HEK293 (cell line): Measurements from ENCODE around the gene IFI27L2.

ENCODE experiments used
- CTCF ChIA-PET: fragments of 350-600 bp; formaldehyde crosslinking; extraction: SDS; loops from one replicate; lab custom pipeline; 2021; ENCODE audit warnings: antibody characterized with exemption; lab: Yijun Ruan, JAX
- POLR2A ChIA-PET: fragments of 300-600 bp; formaldehyde crosslinking; extraction: SDS; loops from one replicate; lab custom pipeline; 2020; ENCODE audit warnings: antibody characterized with exemption, inconsistent platforms; lab: Yijun Ruan, JAX
- H3K27ac ChIP-seq: fragments of 200-500 bp; sonication (Bioruptor generic); 2 replicates; pipeline ENCODE4 v1.5.1; 2014; ENCODE audit warnings: low read depth, low read length, control low read depth, inconsistent platforms; ENCODE audit errors: extremely low read depth
- H3K36me3 ChIP-seq, 2 experiments: fragments of 200-500 bp in 1 of 2; sonication (Bioruptor generic) in 1 of 2; 1 replicate in 1 of 2; 2 replicates in 1 of 2; pipeline ENCODE4 v1.5.1; 2014 to 2017; ENCODE audit warnings: inconsistent platforms in 2 of 2, low read length in 2 of 2; ENCODE audit not compliant: control insufficient read depth in 2 of 2, insufficient read depth in 1 of 2
- H3K4me1 ChIP-seq: fragments of 200-500 bp; sonication (Bioruptor generic); 2 replicates; pipeline ENCODE4 v1.5.1; 2014; ENCODE audit warnings: mild to moderate bottlenecking, low read length, inconsistent platforms; ENCODE audit not compliant: control insufficient read depth, insufficient read depth
- H3K4me3 ChIP-seq: 2 replicates; pipeline ENCODE4 v1.5.1; 2011; ENCODE audit warnings: low read depth, mild to moderate bottlenecking, control low read depth, low read length, moderate library complexity
- H3K9me3 ChIP-seq: fragments of 200-500 bp; sonication (Bioruptor generic); 2 replicates; pipeline ENCODE4 v1.5.1; 2014; ENCODE audit warnings: low read depth, low read length, inconsistent platforms; ENCODE audit not compliant: control insufficient read depth, insufficient read depth
- HOXA7 ChIP-seq: sonication (generic); formaldehyde crosslinking; IDR thresholded peaks from 2 replicates; pipeline ENCODE4 v1.8.1; 2022; ENCODE audit warnings: missing genetic modification reagents, borderline replicate concordance
- HOXD13 ChIP-seq: sonication (generic); formaldehyde crosslinking; IDR thresholded peaks from 2 replicates; pipeline ENCODE4 v1.8.0; 2022; ENCODE audit warnings: missing genetic modification reagents, borderline replicate concordance
- MEIS1 ChIP-seq: sonication (generic); formaldehyde crosslinking; IDR thresholded peaks from 2 replicates; pipeline ENCODE4 v1.8.1; 2022; ENCODE audit warnings: missing genetic modification reagents, mild to moderate bottlenecking, borderline replicate concordance
- RBAK ChIP-seq: fragments of 450-650 bp; formaldehyde crosslinking; IDR thresholded peaks from 2 replicates; pipeline ENCODE4 v1.5.1; 2016; ENCODE audit warnings: missing biosample characterization, missing genetic modification characterization
- SP2 ChIP-seq: fragments of 450-650 bp; formaldehyde crosslinking; IDR thresholded peaks from 2 replicates; pipeline ENCODE4 v1.5.1; 2016; ENCODE audit warnings: missing biosample characterization, missing genetic modification characterization
- TRIM28 ChIP-seq: IDR thresholded peaks from 2 replicates; pipeline ENCODE4 v1.6.1; 2011; ENCODE audit warnings: low read length, control low read depth, borderline replicate concordance
- ZBTB7A ChIP-seq: fragments of 450-650 bp; formaldehyde crosslinking; IDR thresholded peaks from 2 replicates; pipeline ENCODE4 v1.5.1; 2016; ENCODE audit warnings: low read depth, missing biosample characterization, missing genetic modification characterization
- ZFHX2 ChIP-seq: fragments of 450-650 bp; formaldehyde crosslinking; conservative IDR thresholded peaks from 2 replicates; pipeline ENCODE4 v1.5.1; 2016; ENCODE audit warnings: missing biosample characterization, missing genetic modification characterization
- ZNF146 ChIP-seq: fragments of 450-650 bp; formaldehyde crosslinking; IDR thresholded peaks from 2 replicates; pipeline ENCODE4 v1.5.1; 2016; ENCODE audit warnings: missing biosample characterization, missing genetic modification characterization
- ZNF155 ChIP-seq: fragments of 450-650 bp; formaldehyde crosslinking; IDR thresholded peaks from 2 replicates; pipeline ENCODE4 v1.5.1; 2016; ENCODE audit warnings: missing biosample characterization, missing genetic modification characterization
- ZNF23 ChIP-seq: fragments of 450-650 bp; formaldehyde crosslinking; IDR thresholded peaks from 2 replicates; pipeline ENCODE4 v1.5.1; 2016; ENCODE audit warnings: missing biosample characterization, missing genetic modification characterization, borderline replicate concordance
- ZNF37A ChIP-seq: fragments of 450-650 bp; IDR thresholded peaks from 2 replicates; pipeline ENCODE4 v1.5.1; 2018; ENCODE audit warnings: missing biosample characterization, missing genetic modification characterization
- ZNF501 ChIP-seq: fragments of 450-650 bp; formaldehyde crosslinking; IDR thresholded peaks from 2 replicates; pipeline ENCODE4 v1.5.1; 2016; ENCODE audit warnings: missing biosample characterization, missing genetic modification characterization
- ZNF555 ChIP-seq: fragments of 450-650 bp; formaldehyde crosslinking; conservative IDR thresholded peaks from 2 replicates; pipeline ENCODE4 v1.5.1; 2017; ENCODE audit warnings: missing biosample characterization, mild to moderate bottlenecking, missing genetic modification characterization, inconsistent platforms
- ZNF76 ChIP-seq: fragments of 450-650 bp; formaldehyde crosslinking; IDR thresholded peaks from 2 replicates; pipeline ENCODE4; 2016; ENCODE audit warnings: low read depth, missing biosample characterization, missing genetic modification characterization, borderline replicate concordance
- ZNF768 ChIP-seq: fragments of 450-650 bp; formaldehyde crosslinking; IDR thresholded peaks from 2 replicates; pipeline ENCODE4 v1.5.1; 2018; ENCODE audit warnings: missing biosample characterization, mild to moderate bottlenecking, missing genetic modification characterization
- ZNF837 ChIP-seq: fragments of 450-650 bp; formaldehyde crosslinking; IDR thresholded peaks from 2 replicates; pipeline ENCODE4 v1.5.1; 2016; ENCODE audit warnings: missing biosample characterization, missing genetic modification characterization
- TF ChIP-seq, protein P1 (sequence below): fragments of 450-650 bp; formaldehyde crosslinking; IDR thresholded peaks from 2 replicates; pipeline ENCODE4 v1.5.1; 2016; ENCODE audit warnings: missing biosample characterization, missing genetic modification characterization
- TF ChIP-seq, protein P2 (sequence below): fragments of 450-650 bp; formaldehyde crosslinking; optimal IDR thresholded peaks from 2 replicates; pipeline ENCODE3; 2016; ENCODE audit warnings: missing biosample characterization, mild to moderate bottlenecking, missing genetic modification characterization
- TF ChIP-seq, protein P3 (sequence below): IDR thresholded peaks from 2 replicates; pipeline ENCODE4 v1.6.1; 2011; ENCODE audit warnings: mild to moderate bottlenecking, low read depth, low read length, borderline replicate concordance
- TF ChIP-seq, protein P4 (sequence below): fragments of 450-650 bp; formaldehyde crosslinking; IDR thresholded peaks from 2 replicates; pipeline ENCODE4 v1.5.1; 2017; ENCODE audit warnings: missing biosample characterization, missing genetic modification characterization
- TF ChIP-seq, protein P5 (sequence below): fragments of 450-650 bp; formaldehyde crosslinking; IDR thresholded peaks from 2 replicates; pipeline ENCODE4 v1.5.1; 2016; ENCODE audit warnings: missing biosample characterization, missing genetic modification characterization
- TF ChIP-seq, protein P6 (sequence below): fragments of 450-650 bp; formaldehyde crosslinking; IDR thresholded peaks from 2 replicates; pipeline ENCODE4 v1.5.1; 2016; ENCODE audit warnings: missing biosample characterization, missing genetic modification characterization
- TF ChIP-seq, protein P7 (sequence below): fragments of 450-650 bp; formaldehyde crosslinking; IDR thresholded peaks from 2 replicates; pipeline ENCODE4 v1.5.1; 2016; ENCODE audit warnings: missing biosample characterization, missing genetic modification characterization

The IFI27L2 gene

DNA sequence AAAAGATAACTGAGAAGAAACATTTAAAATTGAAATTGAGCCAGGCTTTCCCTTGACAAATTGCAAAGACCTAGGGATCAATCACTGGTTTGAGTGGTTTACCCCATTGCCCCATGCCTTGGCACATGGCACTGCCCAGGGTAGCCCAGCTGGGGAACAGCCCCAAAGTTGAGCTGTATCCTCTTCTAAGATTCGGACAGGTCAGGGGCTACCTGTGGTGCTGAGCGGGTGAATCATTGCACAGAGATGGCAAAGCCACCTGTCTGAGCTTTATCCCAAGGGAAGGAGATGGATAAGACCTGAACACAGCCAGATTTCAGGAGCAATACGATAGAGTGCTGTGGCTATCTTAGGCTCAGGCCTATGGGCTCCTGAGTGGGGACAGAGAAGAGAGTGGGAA, 7.0 kb downstream of the IFI27L2 start (continued):
- TF ChIP-seq, protein P1, sequence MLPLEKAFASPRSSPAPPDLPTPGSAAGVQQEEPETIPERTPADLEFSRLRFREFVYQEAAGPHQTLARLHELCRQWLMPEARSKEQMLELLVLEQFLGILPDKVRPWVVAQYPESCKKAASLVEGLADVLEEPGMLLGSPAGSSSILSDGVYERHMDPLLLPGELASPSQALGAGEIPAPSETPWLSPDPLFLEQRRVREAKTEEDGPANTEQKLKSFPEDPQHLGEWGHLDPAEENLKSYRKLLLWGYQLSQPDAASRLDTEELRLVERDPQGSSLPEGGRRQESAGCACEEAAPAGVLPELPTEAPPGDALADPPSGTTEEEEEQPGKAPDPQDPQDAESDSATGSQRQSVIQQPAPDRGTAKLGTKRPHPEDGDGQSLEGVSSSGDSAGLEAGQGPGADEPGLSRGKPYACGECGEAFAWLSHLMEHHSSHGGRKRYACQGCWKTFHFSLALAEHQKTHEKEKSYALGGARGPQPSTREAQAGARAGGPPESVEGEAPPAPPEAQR (tag by site-specific recombination), result no peak
- TF ChIP-seq, protein P2, sequence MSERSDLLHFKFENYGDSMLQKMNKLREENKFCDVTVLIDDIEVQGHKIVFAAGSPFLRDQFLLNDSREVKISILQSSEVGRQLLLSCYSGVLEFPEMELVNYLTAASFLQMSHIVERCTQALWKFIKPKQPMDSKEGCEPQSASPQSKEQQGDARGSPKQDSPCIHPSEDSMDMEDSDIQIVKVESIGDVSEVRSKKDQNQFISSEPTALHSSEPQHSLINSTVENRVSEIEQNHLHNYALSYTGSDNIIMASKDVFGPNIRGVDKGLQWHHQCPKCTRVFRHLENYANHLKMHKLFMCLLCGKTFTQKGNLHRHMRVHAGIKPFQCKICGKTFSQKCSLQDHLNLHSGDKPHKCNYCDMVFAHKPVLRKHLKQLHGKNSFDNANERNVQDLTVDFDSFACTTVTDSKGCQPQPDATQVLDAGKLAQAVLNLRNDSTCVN (tag by site-specific recombination), result no peak
- TF ChIP-seq SP2 (tag by site-specific recombination), result no peak
- TF ChIP-seq, protein P3, sequence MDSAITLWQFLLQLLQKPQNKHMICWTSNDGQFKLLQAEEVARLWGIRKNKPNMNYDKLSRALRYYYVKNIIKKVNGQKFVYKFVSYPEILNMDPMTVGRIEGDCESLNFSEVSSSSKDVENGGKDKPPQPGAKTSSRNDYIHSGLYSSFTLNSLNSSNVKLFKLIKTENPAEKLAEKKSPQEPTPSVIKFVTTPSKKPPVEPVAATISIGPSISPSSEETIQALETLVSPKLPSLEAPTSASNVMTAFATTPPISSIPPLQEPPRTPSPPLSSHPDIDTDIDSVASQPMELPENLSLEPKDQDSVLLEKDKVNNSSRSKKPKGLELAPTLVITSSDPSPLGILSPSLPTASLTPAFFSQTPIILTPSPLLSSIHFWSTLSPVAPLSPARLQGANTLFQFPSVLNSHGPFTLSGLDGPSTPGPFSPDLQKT, result no peak

DNA sequence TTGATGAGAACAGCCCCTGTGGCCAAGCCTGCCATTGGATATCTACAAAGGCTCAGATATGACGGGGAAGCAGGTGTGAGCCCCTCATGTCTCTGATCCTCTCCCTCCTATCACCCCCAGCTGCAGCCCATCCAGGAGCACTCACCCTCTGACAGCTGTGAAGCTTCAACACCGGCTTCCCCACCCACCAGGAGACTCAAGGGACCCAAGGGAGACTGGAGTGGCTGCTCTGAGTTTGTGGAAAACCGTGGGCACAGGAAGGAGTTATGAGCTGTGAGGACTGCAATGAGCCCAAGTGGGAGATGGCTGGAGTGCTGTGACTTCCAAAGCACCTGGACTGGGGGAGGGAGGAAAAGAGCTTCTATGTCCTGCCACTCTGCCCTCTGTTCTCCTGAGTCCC, 7.9 kb downstream of the IFI27L2 start:
- CTCF ChIA-PET, result no interaction called here
- H3K4me3 ChIP-seq, result no peak overlapping the region
- H3K36me3 ChIP-seq, result no peaks in the 10 kb centered on the region
- H3K4me1 ChIP-seq, result no peaks in the 10 kb centered on the region
- TF ChIP-seq, protein P4, sequence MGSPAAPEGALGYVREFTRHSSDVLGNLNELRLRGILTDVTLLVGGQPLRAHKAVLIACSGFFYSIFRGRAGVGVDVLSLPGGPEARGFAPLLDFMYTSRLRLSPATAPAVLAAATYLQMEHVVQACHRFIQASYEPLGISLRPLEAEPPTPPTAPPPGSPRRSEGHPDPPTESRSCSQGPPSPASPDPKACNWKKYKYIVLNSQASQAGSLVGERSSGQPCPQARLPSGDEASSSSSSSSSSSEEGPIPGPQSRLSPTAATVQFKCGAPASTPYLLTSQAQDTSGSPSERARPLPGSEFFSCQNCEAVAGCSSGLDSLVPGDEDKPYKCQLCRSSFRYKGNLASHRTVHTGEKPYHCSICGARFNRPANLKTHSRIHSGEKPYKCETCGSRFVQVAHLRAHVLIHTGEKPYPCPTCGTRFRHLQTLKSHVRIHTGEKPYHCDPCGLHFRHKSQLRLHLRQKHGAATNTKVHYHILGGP (tag by site-specific recombination), result no peak
- TF ChIP-seq ZNF768 (tag by site-specific recombination), result no peak
- TF ChIP-seq, protein P5, sequence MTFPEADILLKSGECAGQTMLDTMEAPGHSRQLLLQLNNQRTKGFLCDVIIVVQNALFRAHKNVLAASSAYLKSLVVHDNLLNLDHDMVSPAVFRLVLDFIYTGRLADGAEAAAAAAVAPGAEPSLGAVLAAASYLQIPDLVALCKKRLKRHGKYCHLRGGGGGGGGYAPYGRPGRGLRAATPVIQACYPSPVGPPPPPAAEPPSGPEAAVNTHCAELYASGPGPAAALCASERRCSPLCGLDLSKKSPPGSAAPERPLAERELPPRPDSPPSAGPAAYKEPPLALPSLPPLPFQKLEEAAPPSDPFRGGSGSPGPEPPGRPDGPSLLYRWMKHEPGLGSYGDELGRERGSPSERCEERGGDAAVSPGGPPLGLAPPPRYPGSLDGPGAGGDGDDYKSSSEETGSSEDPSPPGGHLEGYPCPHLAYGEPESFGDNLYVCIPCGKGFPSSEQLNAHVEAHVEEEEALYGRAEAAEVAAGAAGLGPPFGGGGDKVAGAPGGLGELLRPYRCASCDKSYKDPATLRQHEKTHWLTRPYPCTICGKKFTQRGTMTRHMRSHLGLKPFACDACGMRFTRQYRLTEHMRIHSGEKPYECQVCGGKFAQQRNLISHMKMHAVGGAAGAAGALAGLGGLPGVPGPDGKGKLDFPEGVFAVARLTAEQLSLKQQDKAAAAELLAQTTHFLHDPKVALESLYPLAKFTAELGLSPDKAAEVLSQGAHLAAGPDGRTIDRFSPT (tag by site-specific recombination), result no peak
- TF ChIP-seq ZNF555 (tag by site-specific recombination), result no peak
- no peak for TF ChIP-seq ZNF37A (tag by site-specific recombination)
- TF ChIP-seq HOXA7 (CRISPR knock-in tag), result no peak
- TF ChIP-seq, protein P6, sequence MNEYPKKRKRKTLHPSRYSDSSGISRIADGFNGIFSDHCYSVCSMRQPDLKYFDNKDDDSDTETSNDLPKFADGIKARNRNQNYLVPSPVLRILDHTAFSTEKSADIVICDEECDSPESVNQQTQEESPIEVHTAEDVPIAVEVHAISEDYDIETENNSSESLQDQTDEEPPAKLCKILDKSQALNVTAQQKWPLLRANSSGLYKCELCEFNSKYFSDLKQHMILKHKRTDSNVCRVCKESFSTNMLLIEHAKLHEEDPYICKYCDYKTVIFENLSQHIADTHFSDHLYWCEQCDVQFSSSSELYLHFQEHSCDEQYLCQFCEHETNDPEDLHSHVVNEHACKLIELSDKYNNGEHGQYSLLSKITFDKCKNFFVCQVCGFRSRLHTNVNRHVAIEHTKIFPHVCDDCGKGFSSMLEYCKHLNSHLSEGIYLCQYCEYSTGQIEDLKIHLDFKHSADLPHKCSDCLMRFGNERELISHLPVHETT (tag by site-specific recombination), result no peak
- no peak for TF ChIP-seq ZNF501 (tag by site-specific recombination)
- TF ChIP-seq TRIM28, result no peak
- TF ChIP-seq ZNF155 (tag by site-specific recombination), result no peak
- TF ChIP-seq MEIS1 (CRISPR knock-in tag), result no peak
- no peak for TF ChIP-seq ZNF837 (tag by site-specific recombination)
- TF ChIP-seq ZBTB7A, result no peak
- TF ChIP-seq RBAK (tag by site-specific recombination), result no peak
- TF ChIP-seq ZNF76 (tag by site-specific recombination), result no peak
- TF ChIP-seq ZNF23 (tag by site-specific recombination), result no peak
- no peak for TF ChIP-seq ZNF146 (tag by site-specific recombination)
- no peak for TF ChIP-seq ZFHX2 (tag by site-specific recombination)
- TF ChIP-seq, protein P7, sequence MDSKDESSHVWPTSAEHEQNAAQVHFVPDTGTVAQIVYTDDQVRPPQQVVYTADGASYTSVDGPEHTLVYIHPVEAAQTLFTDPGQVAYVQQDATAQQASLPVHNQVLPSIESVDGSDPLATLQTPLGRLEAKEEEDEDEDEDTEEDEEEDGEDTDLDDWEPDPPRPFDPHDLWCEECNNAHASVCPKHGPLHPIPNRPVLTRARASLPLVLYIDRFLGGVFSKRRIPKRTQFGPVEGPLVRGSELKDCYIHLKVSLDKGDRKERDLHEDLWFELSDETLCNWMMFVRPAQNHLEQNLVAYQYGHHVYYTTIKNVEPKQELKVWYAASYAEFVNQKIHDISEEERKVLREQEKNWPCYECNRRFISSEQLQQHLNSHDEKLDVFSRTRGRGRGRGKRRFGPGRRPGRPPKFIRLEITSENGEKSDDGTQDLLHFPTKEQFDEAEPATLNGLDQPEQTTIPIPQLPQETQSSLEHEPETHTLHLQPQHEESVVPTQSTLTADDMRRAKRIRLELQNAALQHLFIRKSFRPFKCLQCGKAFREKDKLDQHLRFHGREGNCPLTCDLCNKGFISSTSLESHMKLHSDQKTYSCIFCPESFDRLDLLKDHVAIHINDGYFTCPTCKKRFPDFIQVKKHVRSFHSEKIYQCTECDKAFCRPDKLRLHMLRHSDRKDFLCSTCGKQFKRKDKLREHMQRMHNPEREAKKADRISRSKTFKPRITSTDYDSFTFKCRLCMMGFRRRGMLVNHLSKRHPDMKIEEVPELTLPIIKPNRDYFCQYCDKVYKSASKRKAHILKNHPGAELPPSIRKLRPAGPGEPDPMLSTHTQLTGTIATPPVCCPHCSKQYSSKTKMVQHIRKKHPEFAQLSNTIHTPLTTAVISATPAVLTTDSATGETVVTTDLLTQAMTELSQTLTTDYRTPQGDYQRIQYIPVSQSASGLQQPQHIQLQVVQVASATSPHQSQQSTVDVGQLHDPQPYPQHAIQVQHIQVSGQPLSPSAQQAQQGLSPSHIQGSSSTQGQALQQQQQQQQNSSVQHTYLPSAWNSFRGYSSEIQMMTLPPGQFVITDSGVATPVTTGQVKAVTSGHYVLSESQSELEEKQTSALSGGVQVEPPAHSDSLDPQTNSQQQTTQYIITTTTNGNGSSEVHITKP (tag by site-specific recombination), result no peak
- TF ChIP-seq HOXD13 (CRISPR knock-in tag), result no peak
- H3K9me3 ChIP-seq, result no peaks in the 10 kb centered on the region
- POLR2A ChIA-PET, result no interaction called here
- no peak overlapping the region for H3K27ac ChIP-seq
